ENCODE results near the gene FXYD4.

FXYD4 gene

GRCh38 chr10:43398939-43399319 lies 27.5 kb downstream of the FXYD4 start:
- Histone ChIP-seq H2BK15ac (ENCODE audit: low read length) (no peak overlapping the region), H3K27me3 (ENCODE audit: control insufficient read depth in 3 of 3, insufficient read depth in 3 of 3, low read depth in 1 of 3, low read length in 3 of 3) (no peaks in the 10 kb centered on the region), H2BK120ac (ENCODE audit: low read depth, low read length) (no peak overlapping the region), H3K36me3 (replicated peaks in 1 of 2; ENCODE audit: control insufficient read depth in 2 of 2, insufficient read depth in 2 of 2, low read length in 2 of 2) (peaks cover 1 to 79% of the 10 kb centered on the region in 2 donors), H3K4me2 (ENCODE audit: insufficient read depth, low read length, poor library complexity, severe bottlenecking) (no peak overlapping the region), H3K4me3 (ENCODE audit: low read length in 2 of 2) (no peak overlapping the region), H3K9me3 (replicated peaks in 1 of 2; ENCODE audit: control insufficient read depth in 2 of 2, insufficient read depth in 1 of 2, low read depth in 1 of 2, low read length in 2 of 2) (peaks cover 0 to 4% of the 10 kb centered on the region in 2 donors), H3K23ac (ENCODE audit: low read depth, low read length, poor library complexity) (no peak overlapping the region), H3K9ac (ENCODE audit: low read depth, low read length, poor library complexity) (no peak overlapping the region), H3K4me1 (ENCODE audit: control insufficient read depth in 2 of 2, insufficient read depth in 1 of 2, low read depth in 1 of 2, low read length in 2 of 2) (peaks cover 13 to 15% of the 10 kb centered on the region in 2 donors), H3K4ac (ENCODE audit: low read length) (no peak overlapping the region), H2BK5ac (ENCODE audit: low read length) (no peak overlapping the region), H4K91ac (ENCODE audit: low read depth, low read length, poor library complexity) (no peak overlapping the region), H3K27ac (replicated peaks; ENCODE audit: low read length) (no peak overlapping the region), H3K79me1 (ENCODE audit: low read depth, low read length) (peaks cover 7% of the 10 kb centered on the region), H2AK5ac (ENCODE audit: low read depth, low read length) (no peak overlapping the region), H2BK12ac (ENCODE audit: low read length) (no peak overlapping the region), H3K14ac (ENCODE audit: low read length) (no peak overlapping the region), H2AFZ (ENCODE audit: low read length) (no peak overlapping the region), H3K18ac (ENCODE audit: low read length) (no peak overlapping the region), H4K8ac (ENCODE audit: low read depth, low read length) (no peak overlapping the region)
- no CpG with 5 or more reads among the region's 2 CpGs for WGBS, 2 donors (ENCODE audit: extremely low coverage in 2 of 2, insufficient read length in 2 of 2, insufficient replicate concordance in 1 of 2)
- no peak for DNase-seq (ENCODE audit: low spot score)

GRCh38 chr10:43399320-43400310 lies 28.2 kb downstream of the FXYD4 start:
- H2BK5ac ChIP-seq (ENCODE audit: low read length): no peak overlapping the region
- H3K79me1 ChIP-seq (ENCODE audit: low read depth, low read length): peaks cover 7% of the 10 kb centered on the region
- H3K4me1 ChIP-seq (ENCODE audit: control insufficient read depth in 2 of 2, insufficient read depth in 1 of 2, low read depth in 1 of 2, low read length in 2 of 2): peaks cover 13 to 15% of the 10 kb centered on the region in 2 donors
- H2BK15ac ChIP-seq (ENCODE audit: low read length): no peak overlapping the region
- no peak overlapping the region for H3K23ac ChIP-seq (ENCODE audit: low read depth, low read length, poor library complexity)
- H2AFZ ChIP-seq (ENCODE audit: low read length): no peak overlapping the region
- DNase-seq (ENCODE audit: low spot score): no peak
- H4K8ac ChIP-seq (ENCODE audit: low read depth, low read length): no peak overlapping the region
- no peak overlapping the region for H2BK120ac ChIP-seq (ENCODE audit: low read depth, low read length)
- no peak overlapping the region for H3K4ac ChIP-seq (ENCODE audit: low read length)
- H4K91ac ChIP-seq (ENCODE audit: low read depth, low read length, poor library complexity): no peak overlapping the region
- WGBS, 2 donors (ENCODE audit: extremely low coverage in 2 of 2, insufficient read length in 2 of 2, insufficient replicate concordance in 1 of 2): no CpG with 5 or more reads among the region's 5 CpGs
- H2BK12ac ChIP-seq (ENCODE audit: low read length): no peak overlapping the region
- H3K27me3 ChIP-seq (ENCODE audit: control insufficient read depth in 3 of 3, insufficient read depth in 3 of 3, low read depth in 1 of 3, low read length in 3 of 3): no peaks in the 10 kb centered on the region
- no peak overlapping the region for H3K4me3 ChIP-seq (ENCODE audit: low read length in 2 of 2)
- no peak overlapping the region for H2AK5ac ChIP-seq (ENCODE audit: low read depth, low read length)
- H3K36me3 ChIP-seq (replicated peaks in 1 of 2; ENCODE audit: control insufficient read depth in 2 of 2, insufficient read depth in 2 of 2, low read length in 2 of 2): peaks cover 0 to 79% of the 10 kb centered on the region in 2 donors
- no peak overlapping the region for H3K9ac ChIP-seq (ENCODE audit: low read depth, low read length, poor library complexity)
- peaks cover 0 to 11% of the 10 kb centered on the region in 2 donors for H3K9me3 ChIP-seq (replicated peaks in 1 of 2; ENCODE audit: control insufficient read depth in 2 of 2, insufficient read depth in 1 of 2, low read depth in 1 of 2, low read length in 2 of 2)
- H3K4me2 ChIP-seq (ENCODE audit: insufficient read depth, low read length, poor library complexity, severe bottlenecking): no peak overlapping the region
- no peak overlapping the region for H3K18ac ChIP-seq (ENCODE audit: low read length)
- no peak overlapping the region for H3K14ac ChIP-seq (ENCODE audit: low read length)
- no peak overlapping the region for H3K27ac ChIP-seq (replicated peaks; ENCODE audit: low read length)

- Histone ChIP-seq H3K18ac (ENCODE audit: low read length) (no peak overlapping the region), H3K4me2 (ENCODE audit: insufficient read depth, low read length, poor library complexity, severe bottlenecking) (no peak overlapping the region), H3K4ac (ENCODE audit: low read length) (no peak overlapping the region), H3K27ac (replicated peaks; ENCODE audit: low read length) (peak overlapping the region; percentile 37), H2AK5ac (ENCODE audit: low read depth, low read length) (no peak overlapping the region), H4K91ac (ENCODE audit: low read depth, low read length, poor library complexity) (no peak overlapping the region), H2BK12ac (ENCODE audit: low read length) (no peak overlapping the region), H4K8ac (ENCODE audit: low read depth, low read length) (no peak overlapping the region), H2BK5ac (ENCODE audit: low read length) (no peak overlapping the region), H2BK120ac (ENCODE audit: low read depth, low read length) (no peak overlapping the region), H2BK15ac (ENCODE audit: low read length) (no peak overlapping the region), H3K4me1 (ENCODE audit: control insufficient read depth in 2 of 2, insufficient read depth in 1 of 2, low read depth in 1 of 2, low read length in 2 of 2) (peaks cover 12 to 13% of the 10 kb centered on the region in 2 donors), H3K36me3 (replicated peaks in 1 of 2; ENCODE audit: control insufficient read depth in 2 of 2, insufficient read depth in 2 of 2, low read length in 2 of 2) (peaks cover 2 to 73% of the 10 kb centered on the region in 2 donors), H2AFZ (ENCODE audit: low read length) (no peak overlapping the region), H3K27me3 (ENCODE audit: control insufficient read depth in 3 of 3, insufficient read depth in 3 of 3, low read depth in 1 of 3, low read length in 3 of 3) (no peaks in the 10 kb centered on the region), H3K79me1 (ENCODE audit: low read depth, low read length) (peaks cover 2% of the 10 kb centered on the region), H3K14ac (ENCODE audit: low read length) (no peak overlapping the region), H3K9ac (ENCODE audit: low read depth, low read length, poor library complexity) (no peak overlapping the region), H3K9me3 (replicated peaks in 1 of 2; ENCODE audit: control insufficient read depth in 2 of 2, insufficient read depth in 1 of 2, low read depth in 1 of 2, low read length in 2 of 2) (peaks cover 0 to 17% of the 10 kb centered on the region in 2 donors), H3K23ac (ENCODE audit: low read depth, low read length, poor library complexity) (no peak overlapping the region), H3K4me3 (ENCODE audit: low read length in 2 of 2) (no peak overlapping the region)
- no peak for DNase-seq (ENCODE audit: low spot score)
- no CpG with 5 or more reads among the region's 2 CpGs for WGBS, 2 donors (ENCODE audit: extremely low coverage in 2 of 2, insufficient read length in 2 of 2, insufficient replicate concordance in 1 of 2)
Observed at GRCh38 chr10:43401627-43402026, 30.2 kb downstream of the FXYD4 start.

GRCh38 chr10:43402176-43402575 lies 30.7 kb downstream of the FXYD4 start:
- no peak overlapping the region for H3K18ac ChIP-seq (ENCODE audit: low read length)
- H3K4me2 ChIP-seq (ENCODE audit: insufficient read depth, low read length, poor library complexity, severe bottlenecking): no peak overlapping the region
- no peak overlapping the region for H2BK12ac ChIP-seq (ENCODE audit: low read length)
- no peak overlapping the region for H3K4ac ChIP-seq (ENCODE audit: low read length)
- H3K9me3 ChIP-seq (replicated peaks in 1 of 2; ENCODE audit: control insufficient read depth in 2 of 2, insufficient read depth in 1 of 2, low read depth in 1 of 2, low read length in 2 of 2): peaks cover 0 to 17% of the 10 kb centered on the region in 2 donors
- H2BK15ac ChIP-seq (ENCODE audit: low read length): no peak overlapping the region
- no peak overlapping the region for H3K4me3 ChIP-seq (ENCODE audit: low read length in 2 of 2)
- no peaks in the 10 kb centered on the region for H3K27me3 ChIP-seq (ENCODE audit: control insufficient read depth in 3 of 3, insufficient read depth in 3 of 3, low read depth in 1 of 3, low read length in 3 of 3)
- no peak overlapping the region for H2AFZ ChIP-seq (ENCODE audit: low read length)
- no peak overlapping the region for H3K14ac ChIP-seq (ENCODE audit: low read length)
- DNase-seq (ENCODE audit: low spot score): no peak
- H2AK5ac ChIP-seq (ENCODE audit: low read depth, low read length): no peak overlapping the region
- WGBS, 2 donors (ENCODE audit: extremely low coverage in 2 of 2, insufficient read length in 2 of 2, insufficient replicate concordance in 1 of 2): no CpG with 5 or more reads among the region's 4 CpGs
- H4K91ac ChIP-seq (ENCODE audit: low read depth, low read length, poor library complexity): no peak overlapping the region
- H3K23ac ChIP-seq (ENCODE audit: low read depth, low read length, poor library complexity): no peak overlapping the region
- H3K4me1 ChIP-seq (ENCODE audit: control insufficient read depth in 2 of 2, insufficient read depth in 1 of 2, low read depth in 1 of 2, low read length in 2 of 2): peaks cover 12 to 13% of the 10 kb centered on the region in 2 donors
- H3K27ac ChIP-seq (replicated peaks; ENCODE audit: low read length): peak overlapping the region; percentile 55
- H2BK5ac ChIP-seq (ENCODE audit: low read length): no peak overlapping the region
- no peak overlapping the region for H4K8ac ChIP-seq (ENCODE audit: low read depth, low read length)
- no peak overlapping the region for H3K9ac ChIP-seq (ENCODE audit: low read depth, low read length, poor library complexity)
- no peak overlapping the region for H2BK120ac ChIP-seq (ENCODE audit: low read depth, low read length)
- peaks cover 2% of the 10 kb centered on the region for H3K79me1 ChIP-seq (ENCODE audit: low read depth, low read length)
- peaks cover 2 to 73% of the 10 kb centered on the region in 2 donors for H3K36me3 ChIP-seq (replicated peaks in 1 of 2; ENCODE audit: control insufficient read depth in 2 of 2, insufficient read depth in 2 of 2, low read length in 2 of 2)
